ENCODE data around the gene RHBDD1.

The RHBDD1 gene

GRCh38 chr2:226892729-226893128 is 56.9 kb downstream of the RHBDD1 start:
- FAIRE-seq (no peak), DNase-seq (ENCODE audit: insufficient read length, low spot score) (no peak)
- no peak for TF ChIP-seq CTCF (IDR thresholded peaks at IDR 0.05; ENCODE audit: insufficient read depth, missing control alignments)

GRCh38 chr2:226893216-226893615 is 57.4 kb downstream of the RHBDD1 start:
- DNase-seq (ENCODE audit: insufficient read length, low spot score) (no peak), FAIRE-seq (no peak)

GRCh38 chr2:226894752-226895151 is 58.9 kb downstream of the RHBDD1 start:
- TF ChIP-seq CTCF (IDR thresholded peaks at IDR 0.05; ENCODE audit: insufficient read depth, missing control alignments) = no peak
- DNase-seq (ENCODE audit: insufficient read length, low spot score) (no peak), FAIRE-seq (no peak)

More at GRCh38 chr2:226893216-226893615, 57.4 kb downstream of the RHBDD1 start:
- TF ChIP-seq CTCF (IDR thresholded peaks at IDR 0.05; ENCODE audit: insufficient read depth, missing control alignments) = no peak

GRCh38 chr2:226895579-226895978 is 59.7 kb downstream of the RHBDD1 start:
- FAIRE-seq = no peak
- no peak for TF ChIP-seq CTCF (IDR thresholded peaks at IDR 0.05; ENCODE audit: insufficient read depth, missing control alignments)

DNA sequence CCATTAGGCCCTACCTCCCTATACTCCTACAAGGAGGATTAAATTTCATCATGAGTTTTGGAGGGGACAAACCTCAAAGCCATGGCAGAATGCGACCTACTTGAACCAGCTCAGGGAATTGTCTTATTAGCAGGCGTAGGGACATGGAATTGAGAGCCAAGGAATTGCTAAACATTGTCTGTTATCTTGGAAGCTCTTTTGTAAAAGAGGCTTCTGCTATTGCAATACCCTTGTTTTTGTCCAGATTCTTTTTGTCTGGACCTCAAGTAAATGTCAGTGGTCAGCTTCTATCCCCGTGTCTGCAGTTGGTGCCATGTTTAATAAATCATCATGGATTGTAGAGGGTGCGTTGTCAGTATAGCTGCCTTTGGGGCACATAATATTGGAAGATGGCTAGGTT is 62.3 kb downstream of the RHBDD1 start:
- no peak for DNase-seq (ENCODE audit: insufficient read length, low spot score)
- no peak for TF ChIP-seq CTCF (IDR thresholded peaks at IDR 0.05; ENCODE audit: insufficient read depth, missing control alignments)
- no peak for FAIRE-seq

More at GRCh38 chr2:226895579-226895978, 59.7 kb downstream of the RHBDD1 start:
- DNase-seq (ENCODE audit: insufficient read length, low spot score) = no peak

DNA sequence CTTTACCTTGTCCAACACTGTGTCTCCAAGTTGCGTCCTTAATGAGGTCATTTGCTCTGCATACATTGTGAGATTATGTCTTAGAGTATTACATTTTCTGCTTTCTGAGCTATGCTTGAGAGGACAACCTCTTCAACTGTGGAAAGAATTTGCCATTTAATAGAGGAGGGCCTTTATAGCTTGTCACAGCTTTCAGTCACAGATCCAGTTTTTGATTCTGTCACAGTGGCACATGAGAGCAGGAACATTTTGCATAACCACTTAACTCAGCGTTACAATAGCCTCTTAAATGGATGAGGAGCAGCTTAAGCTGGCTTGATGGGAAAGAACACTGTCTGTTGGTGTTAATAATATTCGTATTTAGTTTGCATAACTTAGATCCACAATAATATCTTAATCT is 63.0 kb downstream of the RHBDD1 start:
- FAIRE-seq (no peak), DNase-seq (ENCODE audit: insufficient read length, low spot score) (no peak)
- TF ChIP-seq CTCF (IDR thresholded peaks at IDR 0.05; ENCODE audit: insufficient read depth, missing control alignments) = no peak

DNA sequence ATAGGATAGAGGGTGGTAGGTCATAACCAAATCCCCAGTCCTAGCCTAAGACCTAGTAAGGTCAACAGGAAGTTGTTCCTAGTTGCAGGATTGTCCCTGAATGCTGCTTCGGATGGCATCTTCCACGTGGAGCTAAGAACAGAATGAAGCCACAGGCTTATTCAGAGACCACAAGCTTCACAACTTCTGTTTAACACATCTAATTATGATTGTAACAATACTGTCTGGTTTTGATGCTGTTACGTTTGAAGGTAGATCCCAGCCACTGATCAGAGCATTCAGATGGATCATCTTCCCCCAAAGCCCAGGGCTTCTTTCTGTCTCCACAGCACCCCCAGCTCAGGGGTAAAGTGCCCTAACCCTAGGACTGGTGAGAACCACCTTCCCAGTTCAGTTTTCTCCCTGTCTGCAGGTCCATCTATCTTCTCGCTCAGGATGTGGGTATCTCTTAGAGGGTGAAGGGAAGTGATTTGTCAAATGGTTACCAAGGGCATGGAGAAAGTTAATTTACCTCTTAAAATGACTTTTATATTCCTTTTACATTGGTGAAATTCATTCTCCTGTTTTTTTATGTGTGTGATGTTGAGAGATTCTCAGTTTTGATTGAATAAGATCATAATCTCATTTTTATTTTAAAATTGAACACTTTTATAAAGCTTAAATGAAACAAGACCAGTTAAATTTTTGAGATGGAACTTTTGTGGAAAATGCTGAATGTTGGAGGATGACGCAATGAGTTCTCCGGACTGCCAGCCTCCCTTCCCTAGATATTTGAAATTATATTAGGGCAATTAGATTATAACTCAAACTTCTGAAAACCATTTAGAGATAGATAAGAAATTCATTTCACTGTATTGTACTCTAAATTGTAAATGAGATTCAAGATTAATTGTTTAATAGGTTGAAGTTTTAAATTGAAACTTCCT is 66.5 kb downstream of the RHBDD1 start:
- FAIRE-seq (no peak), DNase-seq (ENCODE audit: insufficient read length, low spot score) (no peak)
- no peak for TF ChIP-seq CTCF (IDR thresholded peaks at IDR 0.05; ENCODE audit: insufficient read depth, missing control alignments)
